Measurements from ENCODE around the gene KRTAP10-11. TPM values are rescaled to one million over a fixed set of nuclear protein-coding genes. Genes with fewer than 3 reads are reported as not detected.
"Not testable (repeated sequence)": the region's sequence is repeated elsewhere in the genome, so short reads cannot be mapped to it uniquely, and the experiment has no call there.

KRTAP10-11 gene
- total and polyA plus RNA-seq, 8 donors: not detected

DNA sequence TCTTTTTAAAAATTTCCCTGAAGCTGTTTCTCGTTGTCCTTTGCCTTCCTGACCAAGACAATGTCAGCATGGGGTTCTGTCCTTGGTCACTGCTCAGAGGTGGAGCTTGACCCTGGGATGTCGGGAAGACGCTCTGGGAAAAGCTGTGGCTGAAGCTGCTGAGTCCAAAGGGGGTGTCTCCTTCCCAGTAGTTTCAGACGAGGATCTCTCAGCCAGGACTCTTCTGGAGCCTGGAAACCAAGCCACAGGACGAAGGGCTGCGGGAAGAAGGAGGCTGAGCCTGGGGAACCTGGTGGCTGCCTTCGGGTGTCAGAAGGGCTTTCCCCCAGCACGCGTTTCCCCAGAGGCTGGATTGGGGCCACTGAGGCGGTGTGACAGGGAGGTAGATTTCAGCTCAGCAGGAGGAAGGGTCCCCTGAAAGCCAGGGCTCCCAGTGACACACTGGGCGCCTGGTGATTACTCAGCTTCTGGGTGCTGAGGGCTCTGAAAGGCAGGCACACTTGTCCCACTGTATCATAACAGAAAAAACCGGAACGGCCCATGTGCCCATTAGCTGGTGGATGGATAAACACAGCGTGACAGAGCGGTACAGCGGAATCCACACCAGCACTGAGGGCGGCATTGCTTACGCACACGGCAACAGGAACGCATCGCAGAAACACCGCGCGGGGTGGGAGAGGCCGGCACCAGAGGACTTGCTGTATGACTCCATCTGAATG lies 40.8 kb downstream of the KRTAP10-11 start:
- peaks cover 0 to 7% (median 0%) of the 10 kb centered on the region in 4 donors for H3K27me3 ChIP-seq
- TF ChIP-seq, protein P1, sequence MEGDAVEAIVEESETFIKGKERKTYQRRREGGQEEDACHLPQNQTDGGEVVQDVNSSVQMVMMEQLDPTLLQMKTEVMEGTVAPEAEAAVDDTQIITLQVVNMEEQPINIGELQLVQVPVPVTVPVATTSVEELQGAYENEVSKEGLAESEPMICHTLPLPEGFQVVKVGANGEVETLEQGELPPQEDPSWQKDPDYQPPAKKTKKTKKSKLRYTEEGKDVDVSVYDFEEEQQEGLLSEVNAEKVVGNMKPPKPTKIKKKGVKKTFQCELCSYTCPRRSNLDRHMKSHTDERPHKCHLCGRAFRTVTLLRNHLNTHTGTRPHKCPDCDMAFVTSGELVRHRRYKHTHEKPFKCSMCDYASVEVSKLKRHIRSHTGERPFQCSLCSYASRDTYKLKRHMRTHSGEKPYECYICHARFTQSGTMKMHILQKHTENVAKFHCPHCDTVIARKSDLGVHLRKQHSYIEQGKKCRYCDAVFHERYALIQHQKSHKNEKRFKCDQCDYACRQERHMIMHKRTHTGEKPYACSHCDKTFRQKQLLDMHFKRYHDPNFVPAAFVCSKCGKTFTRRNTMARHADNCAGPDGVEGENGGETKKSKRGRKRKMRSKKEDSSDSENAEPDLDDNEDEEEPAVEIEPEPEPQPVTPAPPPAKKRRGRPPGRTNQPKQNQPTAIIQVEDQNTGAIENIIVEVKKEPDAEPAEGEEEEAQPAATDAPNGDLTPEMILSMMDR (IDR thresholded peaks at IDR 0.05): no peak
- no peak overlapping the region for H3K4me3 ChIP-seq
- no peaks in the 10 kb centered on the region for H3K9me3 ChIP-seq
- FAIRE-seq: no peak
- no peak for DNase-seq
- 43 to 55% methylated on average over 24 to 25 of the region's 25 CpGs for WGBS, 2 donors
- H3K27ac ChIP-seq: no peak overlapping the region
- H3K36me3 ChIP-seq: no peaks in the 10 kb centered on the region
- intact Hi-C loops (cut with DNase I): no loop called here
- H3K4me1 ChIP-seq: no peaks in the 10 kb centered on the region
- no peak for ATAC-seq

DNA sequence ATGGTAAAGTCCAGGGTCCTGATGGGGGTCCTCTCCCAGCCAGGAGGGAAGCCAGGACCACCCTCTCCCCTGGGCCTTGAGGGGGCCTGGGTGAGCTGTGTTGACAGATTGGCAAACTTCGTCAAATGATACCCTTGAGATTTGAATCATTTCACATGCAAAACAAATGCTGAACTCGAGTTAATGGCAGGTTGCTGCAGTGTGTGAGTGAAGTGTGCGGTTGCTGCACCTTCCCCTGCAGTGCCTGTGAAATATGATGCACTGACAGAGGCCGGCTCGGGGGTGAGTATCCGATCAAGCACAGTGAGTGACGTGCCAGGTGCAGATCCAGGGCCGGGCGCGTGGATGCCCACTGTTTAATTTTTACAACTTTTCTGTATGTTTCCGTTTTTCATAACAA lies 41.5 kb downstream of the KRTAP10-11 start:
- TF ChIP-seq, protein P1 (IDR thresholded peaks at IDR 0.05): no peak
- no peaks in the 10 kb centered on the region for H3K9me3 ChIP-seq
- no peaks in the 10 kb centered on the region for H3K4me1 ChIP-seq
- FAIRE-seq: no peak
- whole genome bisulfite sequencing, 2 donors: 35% methylated on average over 11 of the region's 11 CpGs
- DNase-seq: no peak
- H3K4me3 ChIP-seq: no peak overlapping the region
- no peak for ATAC-seq
- H3K27ac ChIP-seq: no peak overlapping the region
- H3K27me3 ChIP-seq: peaks cover 0 to 10% (median 0%) of the 10 kb centered on the region in 4 donors
- intact Hi-C loops (cut with DNase I): no loop called here
- no peaks in the 10 kb centered on the region for H3K36me3 ChIP-seq

DNA sequence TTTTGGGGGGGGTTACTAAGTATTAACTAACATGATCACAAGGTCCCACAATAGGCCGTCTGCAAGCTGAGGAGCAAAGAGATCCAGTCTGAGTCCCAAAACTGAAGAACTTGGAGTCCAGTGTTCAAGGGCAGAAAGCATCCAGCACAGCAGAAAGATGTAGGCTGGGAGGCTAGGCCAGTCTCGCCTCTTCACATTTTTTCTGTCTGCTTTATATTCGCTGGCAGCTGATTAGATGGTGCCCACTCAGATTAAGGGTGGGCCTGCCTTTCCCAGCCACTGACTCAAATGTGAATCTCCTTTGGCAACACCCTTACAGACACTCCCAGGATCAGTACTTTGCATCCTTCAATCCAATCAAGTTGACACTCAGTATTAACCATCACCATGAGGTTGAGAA lies 43.5 kb downstream of the KRTAP10-11 start:
- 54 to 68% methylated on average over 3 of the region's 3 CpGs for WGBS, 2 donors
- H3K4me1 ChIP-seq; H3K9me3 ChIP-seq; intact Hi-C loops (cut with DNase I); FAIRE-seq; H3K27ac ChIP-seq; H3K36me3 ChIP-seq; ATAC-seq; DNase-seq; H3K4me3 ChIP-seq: not testable (repeated sequence)
- peaks cover 0 to 10% (median 0%) of the 10 kb centered on the region in 4 donors for H3K27me3 ChIP-seq

DNA sequence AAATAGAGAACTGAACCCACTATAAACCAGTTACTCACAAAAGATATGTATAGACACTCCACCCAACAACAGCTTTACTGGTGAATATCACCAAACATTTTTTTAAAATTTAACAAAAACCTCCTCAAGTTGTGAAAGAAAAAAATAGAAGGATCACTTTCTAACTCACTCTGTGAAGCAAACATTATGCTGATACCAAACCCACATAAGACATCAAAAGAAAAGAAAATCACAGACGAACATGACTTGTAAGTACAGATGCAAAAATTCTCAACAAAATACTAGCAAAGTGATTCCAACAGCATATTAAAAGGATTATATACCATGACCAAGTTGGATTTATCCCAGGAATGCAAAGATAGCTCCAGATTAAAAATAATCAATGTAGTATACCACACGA lies 45.5 kb downstream of the KRTAP10-11 start:
- DNase-seq: no peak
- no peak for ATAC-seq
- intact Hi-C loops (cut with DNase I): no loop called here
- 21 to 32% methylated on average over 2 of the region's 2 CpGs for WGBS, 2 donors
- Histone ChIP-seq H3K27me3 (peaks cover 0 to 10% (median 0%) of the 10 kb centered on the region in 4 donors), H3K9me3 (no peaks in the 10 kb centered on the region), H3K27ac (no peak overlapping the region), H3K36me3 (no peaks in the 10 kb centered on the region), H3K4me3 (no peak overlapping the region), H3K4me1 (no peaks in the 10 kb centered on the region)
- TF ChIP-seq, protein P1 (IDR thresholded peaks at IDR 0.05): no peak
- FAIRE-seq: no peak

DNA sequence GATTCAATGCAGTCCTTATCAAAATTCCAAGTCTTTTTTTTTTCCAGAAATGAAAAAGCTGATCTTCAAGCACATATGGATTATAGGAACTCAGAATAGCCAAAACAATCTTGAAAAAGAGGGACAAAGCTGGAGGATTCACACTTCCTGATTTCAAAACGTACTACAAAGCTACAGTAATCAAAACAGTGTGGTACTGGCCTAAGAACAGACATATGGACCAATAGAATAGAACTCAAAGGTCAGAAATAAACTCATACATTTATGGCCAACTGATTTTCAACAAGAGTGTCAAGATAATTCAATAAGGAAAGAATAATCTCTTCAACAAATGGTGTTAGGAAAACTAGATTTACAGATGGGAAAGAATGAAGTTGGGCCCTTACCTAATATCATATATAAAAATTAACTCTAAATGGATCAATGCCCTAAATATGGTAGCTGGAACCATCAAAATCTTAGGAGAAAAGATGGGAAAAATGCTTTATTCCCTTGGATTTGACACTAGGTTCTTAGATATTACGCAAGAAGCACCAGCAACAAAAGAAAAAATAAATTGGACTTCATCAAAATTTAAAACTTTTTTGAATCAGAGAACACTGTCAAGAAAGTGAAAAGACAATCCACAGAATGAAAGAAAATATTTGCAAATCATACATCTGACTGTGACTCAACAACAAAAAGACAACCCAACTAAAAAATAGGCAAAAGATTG lies 46.7 kb downstream of the KRTAP10-11 start:
- WGBS, 2 donors: 49 to 50% methylated on average over 2 of the region's 2 CpGs
- no peak overlapping the region for H3K27ac ChIP-seq
- no peaks in the 10 kb centered on the region for H3K36me3 ChIP-seq
- no peak for FAIRE-seq
- H3K9me3 ChIP-seq: no peaks in the 10 kb centered on the region
- TF ChIP-seq, protein P1 (IDR thresholded peaks at IDR 0.05): no peak
- ATAC-seq: no peak
- no peak overlapping the region for H3K4me3 ChIP-seq
- no peak for DNase-seq
- intact Hi-C loops (cut with DNase I): no loop called here
- H3K27me3 ChIP-seq: peaks cover 0 to 10% (median 0%) of the 10 kb centered on the region in 4 donors
- no peaks in the 10 kb centered on the region for H3K4me1 ChIP-seq

Data from pancreas (tissue), 10 donors.